Measurements from ENCODE around the gene KRTAP19-2. TPM values are rescaled to one million over a fixed set of nuclear protein-coding genes. Genes with fewer than 3 reads are reported as not detected.
"Not testable (repeated sequence)": the region's sequence is repeated elsewhere in the genome, so short reads cannot be mapped to it uniquely, and the experiment has no call there.

Gene KRTAP19-2
- total RNA-seq (not detected), polyA plus RNA-seq (not detected)
- long read RNA-seq, donor 1: 0 reads
- long read RNA-seq, donor 2: 0 reads
- long read RNA-seq, donor 3: 0 reads

- no peaks in the 10 kb centered on the region for H3K27me3 ChIP-seq
- H3K4me3 ChIP-seq: no peak within 1 kb of the TSS
- H3K4me1 ChIP-seq (ENCODE audit: insufficient read depth): no peaks in the 10 kb centered on the region
- H3K9me3 ChIP-seq: no peaks in the 10 kb centered on the region
- 83 to 87% (median 86%) methylated on average over 2 of the region's 2 CpGs for WGBS, 3 donors
- intact Hi-C loops (cut with DNase I): no loop called here
- DNase-seq: no peak
- TF ChIP-seq POLR2A (IDR thresholded peaks at IDR 0.05): no peak
- TF ChIP-seq CTCF (IDR thresholded peaks at IDR 0.05): no peak
- TF ChIP-seq EP300 (IDR thresholded peaks at IDR 0.05): no peak
- H3K36me3 ChIP-seq: no peaks in the 10 kb centered on the region
- no peak within 1 kb of the TSS for H3K27ac ChIP-seq
These were observed at the start of gene KRTAP19-2 for GRCh38 chr21:30487336-30487735. KRTAP19-2 (minus strand) TSS chr21:30487436; CDS start chr21:30487348, 88 bp downstream.

- no peak for TF ChIP-seq POLR2A (IDR thresholded peaks at IDR 0.05)
- TF ChIP-seq EP300 (IDR thresholded peaks at IDR 0.05): no peak
- no peak for TF ChIP-seq CTCF (IDR thresholded peaks at IDR 0.05)
- no peak overlapping the region for H3K4me3 ChIP-seq
- DNase-seq: no peak
- no peaks in the 10 kb centered on the region for H3K4me1 ChIP-seq (ENCODE audit: insufficient read depth)
- intact Hi-C loops (cut with DNase I): no loop called here
- H3K9me3 ChIP-seq: no peaks in the 10 kb centered on the region
- H3K27ac ChIP-seq: no peak overlapping the region
- 50 to 77% (median 76%) methylated on average over 1 of the region's 1 CpG for WGBS, 3 donors
- no peaks in the 10 kb centered on the region for H3K27me3 ChIP-seq
- no peaks in the 10 kb centered on the region for H3K36me3 ChIP-seq
These were observed 31.6 kb upstream of the KRTAP19-2 start for GRCh38 chr21:30518876-30519275.

GRCh38 chr21:30515681-30516080 lies 28.4 kb upstream of the KRTAP19-2 start:
- Histone ChIP-seq H3K27me3 (no peaks in the 10 kb centered on the region), H3K36me3 (no peaks in the 10 kb centered on the region), H3K27ac (no peak overlapping the region), H3K4me3 (no peak overlapping the region), H3K4me1 (ENCODE audit: insufficient read depth) (no peaks in the 10 kb centered on the region), H3K9me3 (no peaks in the 10 kb centered on the region)
- no peak for DNase-seq
- WGBS, 3 donors: 67 to 81% (median 74%) methylated on average over 1 of the region's 1 CpG
- intact Hi-C loops (cut with DNase I): no loop called here
- TF ChIP-seq POLR2A (IDR thresholded peaks at IDR 0.05): no peak
- TF ChIP-seq EP300 (IDR thresholded peaks at IDR 0.05): no peak
- TF ChIP-seq CTCF (IDR thresholded peaks at IDR 0.05): no peak

- H3K36me3 ChIP-seq; H3K4me3 ChIP-seq; intact Hi-C loops (cut with DNase I); H3K27me3 ChIP-seq; H3K4me1 ChIP-seq (ENCODE audit: insufficient read depth); H3K27ac ChIP-seq; DNase-seq; H3K9me3 ChIP-seq: not testable (repeated sequence)
- 26 to 32% (median 30%) methylated on average over 4 of the region's 4 CpGs for WGBS, 3 donors
These were observed 18.5 kb upstream of the KRTAP19-2 start for GRCh38 chr21:30505621-30506205.

GRCh38 chr21:30502041-30502440 lies 14.8 kb upstream of the KRTAP19-2 start, which contains the start of gene KRTAP19-5:
KRTAP19-5 (minus strand) TSS chr21:30502141; CDS start chr21:30502090, 51 bp downstream.
- Histone ChIP-seq H3K27me3 (no peaks in the 10 kb centered on the region), H3K4me1 (ENCODE audit: insufficient read depth) (no peaks in the 10 kb centered on the region), H3K9me3 (no peaks in the 10 kb centered on the region), H3K4me3 (no peak within 1 kb of the TSS), H3K27ac (no peak within 1 kb of the TSS), H3K36me3 (no peaks in the 10 kb centered on the region)
- WGBS, 3 donors: 70 to 81% (median 75%) methylated on average over 6 of the region's 6 CpGs
- TF ChIP-seq POLR2A (IDR thresholded peaks at IDR 0.05) (no peak), EP300 (IDR thresholded peaks at IDR 0.05) (no peak), CTCF (IDR thresholded peaks at IDR 0.05) (no peak)
- intact Hi-C loops (cut with DNase I): no loop called here
- DNase-seq: no peak
